K562 (cell line): ENCODE data around the gene PFN3. TPM values are rescaled to one million over a fixed set of nuclear protein-coding genes. Genes with fewer than 3 reads are reported as not detected.
A peak's percentile ranks its signal among the peaks of the same experiment; 100 is the strongest.

Experiments
- ATAC-seq: fragments of 200-7000 bp; cut with Tn5 transposase; 3 replicates; pipeline ENCODE4 v1.9.1; 2020; ENCODE audit warnings: moderate library complexity
- BruUV-seq: library from RNA; stranded (reverse); fragments of 400-500 nt; replicated peaks from 2 replicates; lab custom pipeline; 2021; lab: Mats Ljungman, UMichigan
- CTCF ChIA-PET: fragments of 300-600 bp; formaldehyde crosslinking; extraction: SDS; loops from one replicate; lab custom pipeline; 2021; ENCODE audit warnings: low intra/inter-chr PET ratio; lab: Yijun Ruan, JAX
- POLR2A ChIA-PET: fragments of 300-600, 350-650 bp; sonication (Branson Sonifier 250); formaldehyde crosslinking; extraction: SDS; loops from one replicate; lab custom pipeline; 2021; ENCODE audit warnings: antibody characterized with exemption, inconsistent platforms; lab: Yijun Ruan, JAX
- DNase-seq, 4 experiments: peaks; one replicate each; pipeline versions ENCODE4 v3.0.0 to v3.0.0-alpha.2; 2011 to 2018; ENCODE audit warnings: low spot score in 3 of 4, mixed read lengths in 3 of 4; ENCODE audit errors: extremely low read depth in 1 of 4
- FAIRE-seq: peaks from 2 replicates; lab custom pipeline; 2011; peaks lifted over from hg19 to GRCh38; lab: Jason Lieb, UNC
- H2AFZ ChIP-seq: 2 replicates; pipeline ENCODE4 v1.6.0; 2011; ENCODE audit warnings: low read depth, low read length, control low read depth, inconsistent platforms
- H3K27ac ChIP-seq: fragments of 200-600 bp; 3 replicates; pipeline ENCODE4 v1.8.0; 2011; ENCODE audit warnings: low read depth, mild to moderate bottlenecking, control low read depth, inconsistent platforms, low read length, moderate library complexity, mixed read lengths; ENCODE audit errors: extremely low read depth
- H3K27me3 ChIP-seq, 2 experiments: fragments of 300-600 bp in 1 of 2; 2 replicates in 1 of 2; 3 replicates in 1 of 2; pipeline versions ENCODE4 v1.6.0 to v1.8.0; 2011; ENCODE audit warnings: inconsistent platforms in 2 of 2, low read length in 2 of 2, mild to moderate bottlenecking in 1 of 2, mixed read lengths in 1 of 2, moderate library complexity in 1 of 2; ENCODE audit not compliant: control insufficient read depth in 2 of 2, insufficient read depth in 2 of 2
- H3K36me3 ChIP-seq: fragments of 300-600 bp; 3 replicates; pipeline ENCODE4 v1.8.0; 2011; ENCODE audit warnings: mild to moderate bottlenecking, low read length, inconsistent platforms; ENCODE audit not compliant: control insufficient read depth, insufficient read depth
- H3K4me1 ChIP-seq, 2 experiments: fragments of 200-600 bp in 1 of 2; replicated peaks in 1 of 2; 2 replicates in 1 of 2; 3 replicates in 1 of 2; pipeline versions ENCODE4 v1.5.1 to v1.8.0; 2011; ENCODE audit warnings: inconsistent platforms in 2 of 2, low read length in 2 of 2, mild to moderate bottlenecking in 1 of 2, mixed read lengths in 1 of 2, moderate library complexity in 1 of 2; ENCODE audit not compliant: control insufficient read depth in 2 of 2, insufficient read depth in 2 of 2
- H3K4me2 ChIP-seq: 2 replicates; pipeline ENCODE4 v1.6.1; 2011; ENCODE audit warnings: low read length, control low read depth, inconsistent platforms, mixed read lengths; ENCODE audit not compliant: insufficient read depth
- H3K4me3 ChIP-seq: fragments of 200-600 bp; sonication (generic), shearing (Covaris generic); 2 replicates; pipeline ENCODE4 v1.5.1; 2016; ENCODE audit warnings: control low read depth, inconsistent platforms
- H3K79me2 ChIP-seq: fragments of 200-600 bp; 3 replicates; pipeline ENCODE4 v1.8.0; 2011; ENCODE audit warnings: low read length, inconsistent platforms; ENCODE audit not compliant: control insufficient read depth, insufficient read depth
- H3K9ac ChIP-seq, 2 experiments: 2 replicates each; pipeline versions ENCODE4 v1.6.0 to v1.6.1; 2011; ENCODE audit warnings: low read depth in 2 of 2, low read length in 2 of 2, control low read depth in 1 of 2, inconsistent platforms in 1 of 2, mild to moderate bottlenecking in 1 of 2, mixed read lengths in 1 of 2; ENCODE audit not compliant: insufficient read depth in 1 of 2
- H3K9me1 ChIP-seq: one replicate; pipeline ENCODE4 v1.6.0; 2011; ENCODE audit warnings: inconsistent platforms, mild to moderate bottlenecking, low read length, moderate library complexity; ENCODE audit not compliant: control insufficient read depth, insufficient read depth
- H3K9me3 ChIP-seq: replicated peaks from 2 replicates; pipeline ENCODE4 v1.5.1; 2011; ENCODE audit warnings: low read depth, low read length, inconsistent platforms; ENCODE audit not compliant: control insufficient read depth, insufficient read depth
- H4K20me1 ChIP-seq: replicated peaks from 2 replicates; pipeline ENCODE4 v1.6.1; 2011; ENCODE audit warnings: low read length, inconsistent platforms, mixed read lengths; ENCODE audit not compliant: control insufficient read depth, insufficient read depth
- CREB5 ChIP-seq: fragments of 250-450 bp; sonication (Bioruptor Pico); IDR thresholded peaks from 2 replicates; pipeline ENCODE4 v1.5.0; 2020; ENCODE audit warnings: mild to moderate bottlenecking
- E2F1 ChIP-seq: sonication (generic); formaldehyde crosslinking; IDR thresholded peaks from 2 replicates; pipeline ENCODE4 v1.8.1; 2023; ENCODE audit warnings: mild to moderate bottlenecking, missing genetic modification reagents, moderate library complexity
- ESRRA ChIP-seq: fragments of 450-650 bp; IDR thresholded peaks from 2 replicates; pipeline ENCODE4 v1.6.1; 2014; ENCODE audit warnings: low read depth, mild to moderate bottlenecking, moderate library complexity, borderline replicate concordance
- ETS2 ChIP-seq: IDR thresholded peaks from 2 replicates; pipeline ENCODE4 v1.6.1; 2016; ENCODE audit warnings: borderline replicate concordance, missing genetic modification characterization, mild to moderate bottlenecking, moderate library complexity, missing compliant biosample characterization; ENCODE audit not compliant: poor library complexity, severe bottlenecking
- GABPB2 ChIP-seq: fragments of 250-450 bp; sonication (Bioruptor Pico); conservative IDR thresholded peaks from 2 replicates; pipeline ENCODE4 v1.5.1; 2021; ENCODE audit warnings: mild to moderate bottlenecking
- GATAD2B ChIP-seq: fragments of 450-650 bp; IDR thresholded peaks from 2 replicates; pipeline ENCODE4 v1.6.1; 2017; ENCODE audit warnings: mild to moderate bottlenecking, borderline replicate concordance
- MAFK ChIP-seq: IDR thresholded peaks from 2 replicates; pipeline ENCODE4 v1.6.1; 2011; ENCODE audit warnings: low read length, improper control_type of control experiment
- MEF2A ChIP-seq: IDR thresholded peaks from 2 replicates; pipeline ENCODE4 v1.6.1; 2011; ENCODE audit warnings: low read depth, mild to moderate bottlenecking, low read length, moderate library complexity; ENCODE audit not compliant: control insufficient read depth
- MTA1 ChIP-seq: fragments of 450-650 bp; IDR thresholded peaks from 2 replicates; pipeline ENCODE4 v1.6.1; 2017; ENCODE audit warnings: borderline replicate concordance
- NBN ChIP-seq: fragments of 450-650 bp; IDR thresholded peaks from 2 replicates; pipeline ENCODE4 v1.6.1; 2016; ENCODE audit warnings: low read depth, mild to moderate bottlenecking
- SRSF7 ChIP-seq: fragments of 200-400 bp; formaldehyde crosslinking; optimal IDR thresholded peaks from 2 replicates; pipeline ENCODE3; 2017; ENCODE audit warnings: mild to moderate bottlenecking, low read depth, low read length
- TCFL5 ChIP-seq: fragments of 250-450 bp; sonication (Bioruptor Pico); conservative IDR thresholded peaks from 2 replicates; pipeline ENCODE4 v1.6.1; 2021; ENCODE audit warnings: mild to moderate bottlenecking, moderate library complexity, matching md5 sums
- UBTF ChIP-seq, 2 experiments: IDR thresholded peaks; 2 replicates each; pipeline ENCODE4 v1.6.1; 2012; ENCODE audit warnings: improper control_type of control experiment in 2 of 2, low read depth in 2 of 2, low read length in 2 of 2, borderline replicate concordance in 1 of 2
- ZNF217 ChIP-seq: sonication (generic); formaldehyde crosslinking; IDR thresholded peaks from 2 replicates; pipeline ENCODE4 v1.8.0; 2022; ENCODE audit warnings: mild to moderate bottlenecking, missing genetic modification reagents
- ZNF253 ChIP-seq: fragments of 250-450 bp; sonication (Bioruptor Pico); conservative IDR thresholded peaks from 2 replicates; pipeline ENCODE4 v1.6.1; 2021; ENCODE audit warnings: mild to moderate bottlenecking
- WGBS: fragments of 100-300 bp; shearing (Covaris generic); methylation state at CpG from one replicate; pipeline ENCODE4 v1.1.6; 2016; ENCODE audit warnings: low coverage, mixed read lengths; ENCODE audit not compliant: insufficient coverage; ENCODE audit errors: missing lambda C conversion rate; 5-methylcytosine and 5-hydroxymethylcytosine counted together
- in situ Hi-C: fragments of 300-500 bp; cut with MboI; formaldehyde crosslinking; loops from 4 replicates; pipeline ENCODE4 v1.15.0; 2018; ENCODE audit warnings: inconsistent platforms, mixed read lengths
- intact Hi-C: fragments of 100-400 bp; cut with micrococcal nuclease; formaldehyde crosslinking; loops from 2 replicates; pipeline ENCODE4 v1.14.2; 2022
- polyA plus RNA-seq, 8 experiments: library from polyadenylated mRNA; depleted of rRNA in 4 of 8; stranded (reverse) in 5 of 8; unstranded in 3 of 8; fragments of >200 nt; fragmentation: Nextera tagmentation in 2 of 8; fragmentation: Illumina TruSeq in 1 of 8; extraction: Ambion mirVana in 2 of 8; extraction: Trizol in 1 of 8; gene quantifications; 2 replicates each; pipeline versions ENCODE4 v1.2.1 to v1.2.3, GENCODE V29; 2011 to 2014; ENCODE audit warnings: inconsistent platforms in 1 of 8, missing spikeins in 1 of 8
- total RNA-seq, 7 experiments: library from RNA; depleted of rRNA in 6 of 7; stranded (reverse); fragments of >200 nt in 6 of 7; fragmentation: Illumina TruSeq in 2 of 7; extraction: Trizol in 2 of 7; gene quantifications; 2 replicates each; pipeline versions ENCODE4 v1.2.1 to v1.2.3, GENCODE V29; 2011 to 2021; ENCODE audit warnings: low replicate concordance in 1 of 7
- TF ChIP-seq, protein P1 (sequence below): fragments of 250-450 bp; sonication (Bioruptor Pico); IDR thresholded peaks from 2 replicates; pipeline ENCODE4 v1.6.1; 2021; ENCODE audit warnings: mild to moderate bottlenecking

The PFN3 gene
- total and polyA plus RNA-seq, 9 of the 15 experiments (the other 6 are each of a cell fraction or from before 2014, with no cell fraction given), result not detected

DNA sequence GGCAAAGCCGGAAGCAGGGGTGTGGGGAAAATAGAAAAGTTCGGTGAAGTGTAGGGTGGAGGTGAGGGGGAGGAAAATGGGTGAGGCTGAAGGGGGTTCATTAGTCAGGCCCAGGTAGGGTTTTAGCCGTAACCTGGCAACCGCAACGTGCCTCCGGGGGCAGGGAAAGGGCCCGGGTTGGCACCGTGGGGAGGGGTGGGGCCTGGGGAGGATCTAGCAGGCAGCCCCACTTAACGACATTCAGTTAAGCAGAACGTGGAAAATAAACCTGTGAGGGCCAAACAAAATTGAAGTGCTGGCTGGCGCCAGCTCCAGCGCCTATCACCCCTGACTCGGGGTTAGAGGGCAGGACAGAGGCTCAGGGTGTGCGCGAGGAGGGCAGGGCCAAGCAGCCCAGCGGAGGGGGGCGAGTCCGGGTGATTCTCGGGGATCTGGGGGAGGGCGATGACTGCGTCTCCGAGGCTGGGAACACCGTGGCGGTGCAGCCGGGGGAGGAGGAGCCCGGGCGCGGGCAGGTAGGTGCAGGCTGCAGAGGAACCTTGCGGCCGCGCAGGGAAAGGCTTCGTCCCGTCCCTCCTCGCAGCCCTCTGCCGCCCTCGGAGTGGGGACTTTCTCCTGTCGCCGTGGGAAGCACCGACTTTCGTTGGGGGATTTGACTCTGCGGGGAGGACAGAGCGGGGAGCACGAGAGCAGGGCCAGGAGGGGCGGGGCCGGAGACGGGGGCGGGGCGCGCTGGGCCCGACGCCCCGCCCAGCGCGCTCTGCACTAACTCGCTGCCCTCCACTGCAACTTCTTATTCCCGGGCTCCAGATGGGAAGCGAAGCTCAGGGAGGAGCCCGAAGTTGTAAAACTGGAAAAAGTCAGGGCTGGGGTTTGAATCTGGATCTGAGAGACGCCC, 37.6 kb downstream of the PFN3 start:
- ChIA-PET POLR2A (interaction anchor here (0.7 to 3.0 kb wide), 4 partner anchors 11 to 131 kb away, joined by 3 to 18 read pairs (median 8); partner anchors contain the start of gene LMAN2), CTCF (no interaction called here)
- no peaks in the 10 kb centered on the region for H3K9me1 ChIP-seq
- H3K4me3 ChIP-seq, result peak overlapping the region; percentile 45
- no peaks in the 10 kb centered on the region for H3K9me3 ChIP-seq
- H2AFZ ChIP-seq, result peak overlapping the region; percentile 94
- intact Hi-C loops, result loop anchor here (10.0 kb wide), 1 partner anchor 248 kb away; no protein-coding TSS in a partner anchor
- peak overlapping the region; percentile 67 for H3K27ac ChIP-seq
- peak; percentile 83 to 86 (median 85) for DNase-seq
- FAIRE-seq, result peak; percentile 78
- H3K4me2 ChIP-seq, result peak overlapping the region; percentile 80
- in situ Hi-C loops, result no loop called here
- no peaks in the 10 kb centered on the region for H3K27me3 ChIP-seq
- H3K36me3 ChIP-seq, result no peaks in the 10 kb centered on the region
- no TSS peak for BruUV-seq
- peaks cover 44 to 76% of the 10 kb centered on the region in 2 experiments for H3K4me1 ChIP-seq
- peak; percentile 68 for ATAC-seq
- peaks cover 7% of the 10 kb centered on the region for H3K79me2 ChIP-seq
- H3K9ac ChIP-seq, result peak overlapping the region; percentile 41 to 93; a peak in 3 of 4 replicates
- 14% methylated on average over 39 of the region's 59 CpGs for WGBS
- no peaks in the 10 kb centered on the region for H4K20me1 ChIP-seq
- TF ChIP-seq NBN (no peak), GABPB2 (CRISPR knock-in tag) (no peak), ZNF217 (CRISPR knock-in tag) (no peak), E2F1 (CRISPR knock-in tag) (no peak), MTA1 (no peak), ZNF253 (CRISPR knock-in tag) (no peak), UBTF (IDR thresholded peaks at IDR 0.05; ENCODE audit: borderline replicate concordance in 1 of 2, low read depth in 2 of 2, low read length in 2 of 2) (0 out of 4 replicates have a peak, but pooled peaks of 1 of the 2 experiments have one; percentile 59), CREB5 (CRISPR knock-in tag) (no peak), MEF2A (no peak), SRSF7 (no peak), GATAD2B (no peak), ETS2 (tag) (no peak), ESRRA (no peak), MAFK (no peak), TCFL5 (CRISPR knock-in tag) (no peak)
- TF ChIP-seq, protein P1, sequence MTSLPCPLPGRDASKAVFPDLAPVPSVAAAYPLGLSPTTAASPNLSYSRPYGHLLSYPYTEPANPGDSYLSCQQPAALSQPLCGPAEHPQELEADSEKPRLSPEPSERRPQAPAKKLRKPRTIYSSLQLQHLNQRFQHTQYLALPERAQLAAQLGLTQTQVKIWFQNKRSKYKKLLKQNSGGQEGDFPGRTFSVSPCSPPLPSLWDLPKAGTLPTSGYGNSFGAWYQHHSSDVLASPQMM (CRISPR knock-in tag), result no peak
